Fibroblast of skin of right quadriceps (primary cell): ENCODE data around the gene MIF4GD.
"Not testable (repeated sequence)": the region's sequence is repeated elsewhere in the genome, so short reads cannot be mapped to it uniquely, and the experiment has no call there.

Source experiments
- DNase-seq: peaks from one replicate; pipeline ENCODE4 v3.0.0-alpha.2; 2013

MIF4GD gene

DNA sequence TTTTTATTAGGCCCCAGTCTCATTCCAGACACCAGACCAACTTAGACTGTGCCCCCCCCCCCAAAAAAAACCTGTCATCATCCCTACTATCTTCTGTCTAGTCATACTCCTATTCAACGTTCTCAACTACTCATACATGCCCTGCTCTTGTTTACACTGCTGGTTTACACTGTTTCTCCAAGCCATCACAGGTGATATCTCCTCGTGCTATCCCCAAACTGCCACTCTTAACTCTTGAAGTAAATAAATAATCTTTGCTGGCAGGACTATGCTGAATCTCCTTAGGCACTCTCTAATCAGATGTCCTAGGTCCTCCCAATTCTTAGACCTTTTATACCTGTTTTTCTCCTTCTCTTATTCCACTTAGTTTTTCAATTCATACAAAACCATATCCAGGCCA, 13.8 kb downstream of the MIF4GD start:
- DNase-seq: not testable (repeated sequence)

DNA sequence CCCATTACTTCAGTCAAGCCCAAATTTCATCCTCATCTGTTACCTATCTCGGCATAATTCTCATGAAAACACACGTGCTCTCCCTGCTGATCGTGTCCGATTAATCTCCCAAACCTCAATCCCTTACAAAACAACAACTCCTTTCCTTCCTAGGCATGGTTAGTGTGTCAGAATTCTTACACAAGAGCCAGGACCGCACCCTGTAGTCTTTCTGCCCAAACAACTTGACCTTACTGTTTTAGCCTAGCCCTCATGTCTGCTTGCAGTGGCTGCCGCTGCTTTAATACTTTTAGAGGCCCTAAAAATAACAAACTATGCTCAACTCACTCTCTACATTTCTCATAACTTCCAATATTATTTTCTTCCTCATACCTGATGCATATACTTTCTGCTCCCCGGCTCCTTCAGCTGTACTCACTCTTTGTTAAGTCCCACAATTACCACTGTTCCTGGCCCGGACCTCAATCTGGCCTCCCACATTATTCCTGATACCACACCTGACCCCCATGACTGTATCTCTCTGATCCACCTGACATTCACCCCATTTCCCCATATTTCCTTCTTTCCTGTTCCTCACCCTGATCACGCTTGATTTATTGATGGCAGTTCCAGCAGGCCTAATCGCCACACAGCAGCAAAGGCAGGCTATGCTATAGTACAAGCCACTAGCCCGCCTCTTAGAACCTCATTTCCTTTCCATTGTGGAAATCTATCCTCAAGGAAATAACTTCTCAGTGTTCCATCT, 14.9 kb downstream of the MIF4GD start:
- DNase-seq: not testable (repeated sequence)

DNA sequence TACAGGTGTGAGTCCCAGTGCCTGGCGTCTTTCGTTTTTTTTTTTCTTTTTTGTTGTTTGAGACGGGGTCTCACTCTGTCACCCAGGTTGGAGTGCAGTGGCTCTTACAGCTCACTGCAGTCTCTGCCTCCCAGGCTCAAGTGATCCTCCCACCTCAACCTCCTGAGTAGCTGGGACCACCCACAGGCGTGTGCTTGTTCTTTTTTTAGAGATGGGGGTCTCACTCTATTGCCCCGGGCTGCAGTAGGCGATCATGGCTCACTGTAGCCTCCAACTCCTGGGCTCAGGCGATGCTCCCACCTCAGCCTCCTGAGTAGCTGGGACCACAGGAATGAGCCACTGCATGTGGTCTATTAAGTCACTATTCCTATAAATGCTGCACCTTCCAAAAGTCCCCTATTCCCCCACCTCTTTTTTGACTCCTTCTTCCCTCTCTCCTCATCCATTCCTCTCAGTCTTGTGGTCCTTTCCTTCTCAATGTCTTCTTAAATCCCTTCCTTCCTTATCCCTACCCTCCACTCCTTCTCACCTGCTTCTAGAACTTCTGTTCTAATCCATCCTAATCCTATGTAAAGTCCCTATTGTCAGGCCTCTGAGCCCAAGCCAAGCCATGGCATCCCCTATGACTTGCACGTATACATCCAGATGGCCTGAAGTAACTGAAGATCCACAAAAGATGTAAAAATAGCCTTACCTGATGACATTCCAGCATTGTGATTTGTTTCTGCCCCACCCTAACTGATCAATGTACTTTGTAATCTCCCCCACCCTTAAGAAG, 18.8 kb downstream of the MIF4GD start:
- DNase-seq: no peak

DNA sequence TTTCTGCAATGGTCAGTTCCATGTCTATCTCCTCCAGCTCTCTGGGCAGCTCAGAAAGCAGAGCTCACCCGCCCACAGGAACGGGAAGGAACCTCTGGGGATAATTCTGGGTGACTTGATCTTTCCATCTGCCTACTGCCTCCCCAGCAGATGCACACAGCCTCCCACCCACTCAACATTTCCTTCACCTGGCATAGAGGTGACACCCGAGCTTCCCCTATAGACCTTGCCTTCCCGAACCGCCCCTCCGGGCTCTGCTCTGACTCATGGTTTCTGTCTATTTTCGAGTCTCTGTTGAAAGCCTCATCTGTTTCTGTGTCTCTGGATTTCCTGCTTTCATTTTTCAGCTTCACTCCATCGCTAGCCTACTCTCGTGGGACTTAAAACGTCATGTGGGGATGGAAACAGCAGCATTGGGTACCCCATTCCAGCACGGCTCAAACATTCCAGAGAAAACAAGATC, 21.0 kb downstream of the MIF4GD start:
- peak; percentile 64 for DNase-seq

DNA sequence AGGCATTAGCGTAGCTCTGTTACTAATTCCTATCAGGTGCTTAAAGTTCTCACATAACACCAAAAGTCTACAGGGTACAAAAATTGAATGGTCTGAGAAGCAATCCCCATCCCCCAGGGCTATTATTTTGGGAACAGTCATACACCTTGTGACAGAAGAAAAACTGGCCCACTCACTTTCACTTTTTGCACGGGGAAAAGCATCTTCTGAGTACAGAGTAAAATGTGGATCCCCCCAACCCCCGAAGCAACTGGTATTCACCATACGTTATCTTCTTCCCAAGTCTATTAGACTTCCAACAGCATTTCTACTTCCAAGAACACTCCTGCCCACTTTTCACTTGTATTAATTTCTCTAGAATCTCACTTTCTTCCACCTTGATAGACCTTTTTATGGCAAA, 21.5 kb downstream of the MIF4GD start:
- no peak for DNase-seq

DNA sequence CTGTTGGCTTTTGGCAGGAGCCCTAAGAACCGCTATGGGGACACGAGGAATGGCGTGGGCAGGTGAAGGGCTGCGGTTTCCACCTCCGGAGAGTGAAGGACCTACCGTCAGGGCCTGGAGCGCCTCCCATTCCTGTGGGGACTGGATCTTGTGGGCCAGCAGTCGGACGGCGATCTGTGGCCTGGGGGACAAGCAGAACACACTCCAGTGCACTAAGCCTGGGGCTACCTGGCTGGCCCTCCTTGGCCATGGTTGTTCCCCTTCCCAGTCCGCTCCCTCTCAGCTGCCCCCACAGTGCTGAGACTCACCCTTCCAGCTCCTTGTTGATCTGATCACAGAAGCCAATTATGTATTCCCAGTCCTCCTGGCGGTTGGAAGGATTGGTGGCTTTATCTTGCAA, 24.6 kb downstream of the MIF4GD start:
- no peak for DNase-seq

DNA sequence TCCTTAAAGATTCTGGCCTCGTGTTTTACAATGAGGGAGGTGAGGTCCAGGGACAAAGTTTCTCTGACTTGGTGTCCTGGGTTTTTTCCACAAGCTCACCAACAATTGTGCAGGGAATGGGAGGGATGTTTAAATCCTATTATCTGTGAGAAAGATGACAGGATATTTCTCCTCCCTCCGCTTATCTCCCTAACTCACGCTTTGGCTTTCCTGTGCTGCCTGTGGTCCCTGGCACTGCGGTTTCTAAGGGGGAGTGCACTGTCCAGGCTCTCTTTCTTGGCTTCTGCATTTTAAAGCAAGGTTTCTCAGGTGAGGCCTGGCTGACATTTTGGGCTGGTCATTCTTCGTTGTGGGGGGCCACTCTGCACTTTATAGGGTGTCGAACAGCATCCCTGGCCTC, 26.0 kb downstream of the MIF4GD start:
- no peak for DNase-seq

DNA sequence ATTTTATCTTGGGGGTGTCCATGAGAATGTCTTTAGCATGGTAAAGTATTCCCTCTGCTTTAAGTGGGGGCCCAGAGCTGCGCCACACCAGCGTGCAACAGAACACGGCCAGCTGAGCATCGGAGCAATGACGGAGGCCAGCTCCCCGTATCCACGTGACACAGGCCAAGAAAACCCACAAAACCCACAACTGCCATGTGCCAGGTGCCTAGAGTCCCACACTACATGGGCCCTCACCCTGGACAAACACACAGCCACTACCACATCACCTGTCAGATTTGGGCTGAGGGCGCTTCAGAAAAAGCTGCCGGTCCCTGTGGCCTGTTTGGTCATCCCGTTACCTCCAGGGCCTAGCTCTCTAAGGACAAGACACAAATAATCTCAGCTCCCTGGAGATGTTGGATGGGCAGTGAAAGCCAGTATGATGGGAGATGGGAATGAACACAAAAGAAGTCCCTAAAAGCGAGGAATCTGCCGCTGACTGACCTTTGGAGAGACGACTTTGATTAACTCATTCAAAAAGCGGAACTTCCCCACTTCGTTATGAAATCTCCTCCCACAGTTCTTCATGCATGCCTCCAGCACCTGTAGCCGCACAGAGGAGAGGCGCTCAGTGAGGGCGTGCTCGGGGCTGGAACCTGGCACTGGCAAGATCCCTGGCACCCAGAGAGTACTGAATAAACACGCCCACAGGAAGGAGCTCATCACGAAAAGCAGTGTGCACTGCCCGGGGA, 26.7 kb downstream of the MIF4GD start:
- DNase-seq: no peak

DNA sequence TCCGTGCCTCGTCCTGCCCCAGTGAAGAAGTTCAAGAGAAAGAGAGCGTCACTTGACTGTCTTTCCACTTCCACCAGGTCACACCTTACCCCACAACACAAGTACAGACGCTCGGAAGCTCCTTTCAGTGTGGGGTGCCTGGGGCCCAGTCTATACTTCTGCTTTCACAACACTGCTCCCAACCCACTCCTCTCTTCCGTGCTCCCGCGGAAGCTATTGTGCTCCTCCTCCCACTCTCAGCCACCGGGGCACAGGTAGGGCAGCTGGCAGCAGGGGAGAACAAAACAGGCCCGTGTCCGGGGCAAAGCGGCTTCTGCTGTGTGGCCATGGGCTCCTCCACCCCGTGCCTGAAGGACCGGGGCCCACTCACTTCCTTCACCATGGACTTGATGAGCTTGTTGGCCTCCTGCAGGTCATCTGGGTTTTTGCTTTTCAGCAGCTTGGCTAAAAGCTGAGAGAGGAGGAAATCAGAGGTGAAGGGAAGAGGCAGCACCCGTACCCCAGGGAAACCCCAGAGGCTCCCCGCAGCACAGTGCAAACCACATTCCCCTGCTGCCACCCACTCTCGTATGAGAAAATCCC, 28.5 kb downstream of the MIF4GD start:
- DNase-seq: no peak

DNA sequence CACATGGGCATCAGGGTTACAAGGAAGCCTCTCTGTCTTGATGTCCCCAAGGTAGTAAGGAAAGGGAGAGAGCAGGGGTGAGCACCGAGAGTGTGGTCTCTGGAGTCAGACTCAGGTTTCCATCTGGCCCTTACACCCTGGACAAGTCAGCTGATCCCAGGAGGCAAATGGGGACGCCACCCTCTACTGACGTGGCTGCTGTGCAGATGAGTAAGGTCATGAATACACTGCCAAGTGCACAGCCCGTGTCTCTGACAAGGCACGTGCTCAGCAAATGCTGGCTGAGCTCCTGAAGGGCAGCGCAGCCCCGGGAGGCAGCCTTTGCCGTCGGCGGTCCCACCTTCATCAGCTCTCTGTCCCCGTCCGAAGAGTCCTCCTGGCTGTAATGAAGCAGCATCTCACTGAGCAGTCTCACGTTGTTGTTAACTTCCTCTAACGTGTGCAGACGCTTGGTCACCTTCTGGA, 29.0 kb downstream of the MIF4GD start:
- DNase-seq: no peak

DNA sequence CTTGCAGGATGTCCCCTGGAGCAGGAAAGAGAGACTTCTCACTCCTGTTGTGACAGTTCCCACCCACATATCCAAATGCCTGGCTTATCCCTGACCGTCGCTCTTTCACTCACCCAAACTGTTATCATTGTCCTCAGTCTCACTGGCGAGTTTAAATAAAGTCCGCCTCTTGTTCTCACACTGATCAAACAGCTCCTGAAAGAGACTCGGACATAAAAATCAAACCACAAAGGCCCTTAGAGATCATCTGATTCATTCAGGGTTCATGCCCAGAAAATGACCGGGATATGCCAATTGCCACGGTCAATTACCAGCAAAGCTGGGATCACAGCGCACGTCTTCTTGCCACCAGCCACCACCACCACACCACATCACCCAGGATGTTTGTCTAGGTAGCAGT, 29.5 kb downstream of the MIF4GD start:
- no peak for DNase-seq

DNA sequence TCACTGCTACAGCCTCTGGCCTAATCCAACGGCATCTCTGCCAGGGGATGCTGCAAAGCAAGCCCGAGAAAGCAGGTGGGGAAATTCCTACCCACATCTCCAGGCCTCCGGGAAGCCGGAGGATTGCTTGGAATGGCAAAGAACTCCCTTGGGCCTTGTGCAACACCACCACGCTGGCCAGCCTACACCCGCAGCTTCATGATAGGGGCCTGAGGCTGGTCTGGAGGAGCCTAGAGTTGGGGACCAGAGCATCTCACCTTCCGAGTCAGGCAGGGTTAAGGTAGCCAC, 29.9 kb downstream of the MIF4GD start:
- DNase-seq: peak; percentile 12

DNA sequence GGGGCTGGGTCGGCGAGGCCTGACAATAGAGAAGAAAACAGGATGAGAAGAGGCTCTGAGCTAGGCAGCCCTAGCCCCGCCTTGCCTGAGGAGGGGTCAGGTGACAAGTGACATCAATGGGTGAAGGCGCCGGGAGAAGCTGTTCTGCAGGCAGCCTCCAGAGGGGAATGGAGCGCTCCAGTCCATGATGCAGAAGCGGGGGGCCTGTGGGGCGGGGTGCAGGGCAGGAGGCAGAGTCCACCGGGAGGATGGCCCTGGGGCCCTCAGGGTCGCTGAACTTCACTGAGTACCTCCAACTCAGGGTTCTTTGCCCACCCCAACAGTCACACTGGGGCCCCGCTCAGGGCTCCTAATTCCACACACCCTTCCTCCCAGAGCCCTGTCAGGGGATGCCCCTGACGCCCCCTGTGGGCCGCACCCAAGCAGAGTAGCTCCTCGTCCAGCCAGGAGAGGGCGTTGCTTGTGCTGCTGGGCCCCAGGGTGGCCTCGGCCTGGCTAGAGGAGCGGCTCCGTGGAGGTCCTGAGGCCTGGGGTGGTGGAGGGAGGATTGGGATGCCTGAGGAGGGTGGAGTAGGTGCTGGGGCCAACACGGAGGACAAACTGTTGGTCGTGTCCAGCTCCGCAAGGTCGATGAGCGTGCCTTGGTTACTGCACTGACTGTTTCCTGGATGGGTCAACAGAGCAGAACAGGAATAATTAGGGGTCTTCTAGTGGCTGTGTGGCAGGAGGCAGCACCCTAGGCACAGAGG, 30.5 kb downstream of the MIF4GD start:
- DNase-seq: peak; percentile 26

DNA sequence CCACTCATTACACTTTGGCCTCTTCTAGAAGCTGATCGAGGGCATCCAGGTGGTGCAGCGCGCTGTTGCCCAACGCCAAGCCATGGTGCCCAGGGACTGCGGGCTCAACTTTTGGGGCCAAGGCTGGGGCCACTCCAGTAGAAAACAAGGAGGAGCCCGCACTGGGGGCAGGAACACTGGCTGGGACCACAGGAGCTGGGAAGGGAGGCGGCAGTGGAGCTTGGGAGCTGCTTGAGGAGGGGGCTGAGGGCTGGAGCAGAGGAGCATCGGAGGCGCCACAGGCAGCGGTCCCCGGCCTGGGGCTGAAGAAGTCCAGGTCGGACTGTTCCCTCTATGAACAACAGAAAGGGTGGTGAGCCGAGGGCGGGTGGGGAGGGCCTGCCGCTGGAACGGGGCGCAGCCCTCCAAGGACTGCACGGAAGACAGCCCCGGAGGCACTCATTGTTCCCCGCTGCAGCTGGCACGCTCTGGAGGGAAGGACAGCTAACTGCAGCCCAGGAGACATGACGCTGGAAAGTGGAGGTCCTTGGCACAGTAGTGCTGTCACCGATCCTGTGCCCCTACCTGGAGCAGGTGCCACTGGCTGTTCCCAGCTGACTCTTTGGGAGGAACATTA, 31.1 kb downstream of the MIF4GD start:
- DNase-seq: no peak

DNA sequence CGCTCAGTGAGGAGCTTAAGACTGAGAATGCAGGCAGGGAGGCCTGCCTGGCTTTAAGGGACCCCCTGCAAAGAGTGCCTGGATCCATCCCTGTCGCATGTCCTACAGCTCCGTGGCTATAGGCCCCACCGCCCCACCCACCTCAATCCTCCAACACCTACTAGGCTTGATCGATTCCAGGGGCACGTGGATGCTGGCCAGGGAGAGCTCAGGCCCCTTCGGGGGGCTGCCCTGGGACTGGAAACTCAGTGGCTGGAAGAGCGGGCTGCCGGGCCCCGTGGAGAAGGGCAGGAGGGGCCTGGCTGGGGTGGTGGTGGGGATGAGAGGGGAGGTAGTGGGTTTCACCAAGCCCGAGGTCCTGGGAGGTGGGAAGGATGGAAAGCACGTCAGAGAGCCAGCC, 31.8 kb downstream of the MIF4GD start:
- no peak for DNase-seq

DNA sequence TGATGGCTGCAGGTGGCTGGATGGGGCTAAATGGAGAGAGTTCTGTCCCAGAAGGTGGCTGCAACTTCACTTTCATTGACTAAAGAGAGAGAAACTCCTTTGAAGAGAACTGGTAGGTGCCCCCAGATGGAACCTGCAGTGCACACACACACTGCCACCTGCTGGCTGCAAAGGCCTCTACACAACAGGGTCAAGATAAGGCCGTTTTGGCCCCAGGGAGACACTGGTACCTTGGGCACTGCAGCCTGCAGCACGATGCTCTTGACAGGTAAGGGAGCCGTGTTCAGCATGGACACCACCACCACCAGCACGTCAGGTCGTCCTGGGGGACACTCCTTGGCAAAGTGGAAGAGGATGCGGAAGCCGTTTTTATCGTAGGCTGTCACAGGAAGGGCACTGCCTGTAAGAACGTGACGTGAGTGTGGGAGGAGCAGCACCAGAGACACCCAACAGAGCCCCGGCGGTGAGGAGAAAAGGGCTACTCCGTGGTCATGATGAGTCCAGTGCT, 32.3 kb downstream of the MIF4GD start:
- DNase-seq: peak; percentile 54

DNA sequence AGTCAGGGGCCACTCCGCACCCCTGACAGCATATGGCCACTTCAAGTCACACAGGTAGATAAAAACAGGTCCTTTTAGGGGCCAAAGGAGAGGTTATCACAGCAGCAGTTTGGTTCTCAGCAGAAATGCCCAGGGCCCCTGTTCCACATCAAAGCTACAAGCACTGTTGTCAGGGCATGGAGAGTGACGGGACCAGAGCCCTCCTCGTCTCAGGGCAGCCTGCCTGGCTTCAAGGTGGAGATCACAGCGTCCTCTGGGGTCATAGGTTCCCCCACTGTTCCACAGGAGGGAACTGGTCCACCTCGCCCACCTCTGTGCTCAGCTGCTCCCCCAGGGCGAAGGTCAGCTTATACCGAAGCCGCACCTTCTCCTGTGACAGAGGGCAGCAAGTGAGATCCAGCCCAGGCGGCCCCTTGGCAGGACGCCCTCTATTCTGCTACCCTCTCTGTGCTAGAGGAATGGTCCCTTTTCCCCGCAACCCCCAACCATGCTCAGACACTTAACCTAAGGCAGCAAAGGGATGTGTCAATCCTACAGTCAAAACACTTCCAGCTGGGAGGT, 32.9 kb downstream of the MIF4GD start:
- DNase-seq: no peak

DNA sequence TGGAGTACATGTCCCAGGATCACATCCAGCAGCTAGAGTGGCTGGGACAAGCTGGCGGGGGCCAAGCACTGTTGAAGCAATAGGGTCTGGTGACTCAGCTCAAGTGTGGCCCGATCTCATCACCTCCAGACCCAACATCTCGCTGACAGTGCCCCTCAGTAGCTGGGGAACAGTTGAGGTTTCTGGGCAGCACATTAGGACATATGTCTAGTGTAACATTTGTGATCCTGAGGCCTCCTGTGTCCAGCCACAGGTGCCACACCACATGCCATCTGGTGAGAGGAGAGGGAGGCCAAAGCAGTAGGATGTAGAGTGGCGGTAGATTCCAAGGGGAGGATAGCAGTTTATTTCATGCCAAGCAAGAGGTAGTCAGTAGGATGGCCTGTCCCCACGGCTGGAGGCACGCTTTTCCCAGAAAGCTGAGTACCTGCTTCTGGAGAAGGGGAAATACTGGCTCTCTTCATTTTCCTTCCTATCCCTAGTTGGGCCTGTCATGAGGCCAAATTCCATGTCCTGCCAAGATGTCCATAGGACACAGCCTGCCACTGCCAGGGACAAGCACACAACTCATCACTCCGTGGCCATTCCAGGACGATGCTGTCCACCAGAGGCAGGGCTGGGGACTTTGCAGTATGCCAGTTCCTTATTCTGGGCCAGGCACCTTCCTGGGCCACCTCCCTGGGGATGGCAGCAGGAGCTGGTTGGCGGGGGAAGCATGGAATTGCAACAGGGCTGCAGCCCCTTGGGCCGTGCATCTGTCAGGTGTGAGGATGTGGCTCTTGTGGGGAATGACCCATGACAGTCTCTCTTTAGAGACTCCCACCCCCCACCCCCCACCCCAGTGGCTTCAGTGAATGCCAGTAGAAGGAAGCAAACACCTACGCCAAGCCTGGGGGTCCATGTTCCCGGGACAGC, 33.7 kb downstream of the MIF4GD start:
- DNase-seq: no peak

DNA sequence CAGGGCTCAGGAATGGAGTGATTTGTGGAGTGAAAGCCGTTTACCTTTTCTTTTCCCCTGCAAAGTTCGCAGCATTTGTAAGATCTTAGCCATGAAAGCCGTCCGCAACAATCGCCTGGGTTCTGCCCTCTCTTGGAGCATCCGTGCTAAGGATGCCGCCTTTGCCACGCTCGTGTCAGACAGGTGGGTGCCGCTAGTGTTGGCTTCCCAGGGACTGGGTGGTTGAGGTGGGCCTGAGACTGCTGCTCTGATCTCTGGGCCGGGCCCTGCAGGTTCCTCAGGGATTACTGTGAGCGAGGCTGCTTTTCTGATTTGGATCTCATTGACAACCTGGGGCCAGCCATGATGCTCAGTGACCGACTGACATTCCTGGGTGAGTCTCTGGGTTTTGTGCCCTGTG, 38.2 kb downstream of the MIF4GD start:
- no peak for DNase-seq

DNA sequence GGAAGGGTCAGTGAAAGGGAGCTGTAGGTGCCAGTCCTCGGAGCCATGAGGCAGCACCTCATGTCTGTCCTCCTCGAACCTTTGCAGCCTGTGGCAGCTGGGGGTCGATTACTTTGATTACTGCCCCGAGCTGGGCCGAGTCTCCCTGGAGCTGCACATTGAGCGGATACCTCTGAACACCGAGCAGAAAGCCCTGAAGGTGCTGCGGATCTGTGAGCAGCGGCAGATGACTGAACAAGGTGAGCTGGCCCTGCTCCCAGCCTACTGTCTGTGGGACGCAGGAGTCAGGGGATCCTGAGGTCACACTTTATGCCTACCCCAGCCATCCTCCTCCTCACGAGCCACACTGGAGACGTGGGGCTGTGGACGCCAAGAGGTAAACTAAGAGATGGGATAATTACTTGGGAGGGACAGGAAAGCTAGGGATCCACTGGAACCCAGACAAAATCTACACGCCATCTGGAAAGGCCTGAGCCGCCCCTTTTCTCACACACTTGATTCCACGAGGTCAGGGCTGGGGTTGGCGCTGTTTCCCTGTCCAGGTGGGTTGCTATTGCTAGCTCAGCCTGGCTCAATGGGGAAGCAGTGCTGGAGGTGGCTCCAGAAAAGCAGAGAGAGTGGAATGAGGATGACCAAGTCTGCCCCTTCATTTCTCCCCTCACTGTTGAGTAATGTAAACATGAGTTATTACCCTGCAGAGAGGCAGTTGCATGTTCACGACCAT, 39.1 kb downstream of the MIF4GD start:
- DNase-seq: no peak
